ENCODE data around the gene TRIP4. TPM values are rescaled to one million over a fixed set of nuclear protein-coding genes. Genes with fewer than 3 reads are reported as not detected.

TRIP4 gene
- total RNA-seq, 1 experiment from 2014 or later = 21.7 TPM

DNA sequence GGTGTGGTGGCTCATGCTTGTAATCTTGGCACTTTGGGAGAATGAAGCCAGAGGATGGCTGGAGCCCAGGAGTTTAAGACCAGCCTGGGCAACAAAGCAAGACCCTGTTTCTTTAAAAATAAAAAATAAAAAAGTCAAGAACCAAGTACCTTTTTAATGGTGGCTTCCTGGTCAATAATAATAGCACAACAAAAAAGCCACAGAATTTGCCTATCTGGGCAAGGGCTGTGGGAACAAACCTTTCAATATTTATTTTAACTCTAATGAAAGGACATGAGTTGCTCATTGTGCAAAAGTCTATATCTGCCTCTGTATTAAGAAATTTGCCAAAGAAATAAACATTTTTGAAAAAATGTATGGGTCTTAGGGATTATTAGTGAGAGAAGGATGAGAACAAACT is 74.9 kb downstream of the TRIP4 start:
- Mint-ChIP-seq H3K27ac (no peak overlapping the region), H3K9me3 (no peaks in the 10 kb centered on the region), H3K4me1 (peaks cover 58 to 69% of the 10 kb centered on the region in 2 experiments), H3K27me3 (ENCODE audit: low read depth) (no peaks in the 10 kb centered on the region), H3K36me3 (ENCODE audit: insufficient read depth in 1 of 3, low read depth in 3 of 3) (peaks cover 0 to 2% (median 0%) of the 10 kb centered on the region in 3 experiments; a peak in 4 of 7 replicates), H3K4me3 (peak overlapping the region in 1 of 2 experiments; percentile 92; a peak in 4 of 5 replicates)
- Histone ChIP-seq H4K5ac (ENCODE audit: insufficient read length, low read depth, low read length) (no peak overlapping the region), H3K14ac (ENCODE audit: insufficient read depth, low read length) (no peak overlapping the region), H2BK20ac (ENCODE audit: low read depth, low read length, poor library complexity, severe bottlenecking) (no peak overlapping the region), H3K27me3 (ENCODE audit: insufficient read depth, low read length) (no peaks in the 10 kb centered on the region), H3K79me2 (ENCODE audit: insufficient read depth, low read length) (peaks cover 22% of the 10 kb centered on the region; the same call in 1 of the 2 replicates), H2AFZ (ENCODE audit: low read length) (no peak overlapping the region), H3K23me2 (ENCODE audit: insufficient read length, low read depth, low read length, poor library complexity, severe bottlenecking) (peaks cover 7% of the 10 kb centered on the region), H4K20me1 (ENCODE audit: control insufficient read depth, insufficient read depth, insufficient read length) (no peaks in the 10 kb centered on the region), H2BK12ac (ENCODE audit: insufficient read length, low read depth, low read length) (no peak overlapping the region), H3K27ac (ENCODE audit: insufficient read length, low read depth, low read length) (no peak overlapping the region), H3K79me1 (ENCODE audit: insufficient read depth, low read depth, low read length, poor library complexity, severe bottlenecking) (peaks cover 7% of the 10 kb centered on the region), H3K18ac (ENCODE audit: insufficient read length, low read depth, low read length) (no peak overlapping the region), H3K56ac (ENCODE audit: insufficient read length, low read depth, low read length) (no peak overlapping the region), H3K23ac (ENCODE audit: insufficient read length, low read depth, low read length) (no peak overlapping the region), H4K91ac (ENCODE audit: insufficient read length, low read depth, low read length) (no peak overlapping the region), H3K9me3 (ENCODE audit: control insufficient read depth, low read depth, low read length) (no peaks in the 10 kb centered on the region), H3K4me2 (ENCODE audit: insufficient read depth, insufficient read length, low read length) (peak overlapping the region; percentile 97), H3T11ph (ENCODE audit: low read length) (no peak overlapping the region), H3K4ac (ENCODE audit: low read depth, low read length) (no peak overlapping the region), H3K9ac (ENCODE audit: extremely low read depth, insufficient read length, low read length) (no peak overlapping the region), H3K4me1 (ENCODE audit: insufficient read depth, low read length) (peaks cover 8% of the 10 kb centered on the region), H2BK5ac (ENCODE audit: insufficient read length, low read length) (no peak overlapping the region), H2AK5ac (ENCODE audit: insufficient read length, low read length) (no peak overlapping the region), H2BK15ac (ENCODE audit: low read depth, low read length) (no peak overlapping the region), H4K8ac (replicated peaks; ENCODE audit: insufficient read length, low read depth, low read length) (no peak overlapping the region), H2BK120ac (ENCODE audit: low read depth, low read length, poor library complexity, severe bottlenecking) (no peak overlapping the region)
- no peak for DNase-seq
- TF ChIP-seq, protein P1, sequence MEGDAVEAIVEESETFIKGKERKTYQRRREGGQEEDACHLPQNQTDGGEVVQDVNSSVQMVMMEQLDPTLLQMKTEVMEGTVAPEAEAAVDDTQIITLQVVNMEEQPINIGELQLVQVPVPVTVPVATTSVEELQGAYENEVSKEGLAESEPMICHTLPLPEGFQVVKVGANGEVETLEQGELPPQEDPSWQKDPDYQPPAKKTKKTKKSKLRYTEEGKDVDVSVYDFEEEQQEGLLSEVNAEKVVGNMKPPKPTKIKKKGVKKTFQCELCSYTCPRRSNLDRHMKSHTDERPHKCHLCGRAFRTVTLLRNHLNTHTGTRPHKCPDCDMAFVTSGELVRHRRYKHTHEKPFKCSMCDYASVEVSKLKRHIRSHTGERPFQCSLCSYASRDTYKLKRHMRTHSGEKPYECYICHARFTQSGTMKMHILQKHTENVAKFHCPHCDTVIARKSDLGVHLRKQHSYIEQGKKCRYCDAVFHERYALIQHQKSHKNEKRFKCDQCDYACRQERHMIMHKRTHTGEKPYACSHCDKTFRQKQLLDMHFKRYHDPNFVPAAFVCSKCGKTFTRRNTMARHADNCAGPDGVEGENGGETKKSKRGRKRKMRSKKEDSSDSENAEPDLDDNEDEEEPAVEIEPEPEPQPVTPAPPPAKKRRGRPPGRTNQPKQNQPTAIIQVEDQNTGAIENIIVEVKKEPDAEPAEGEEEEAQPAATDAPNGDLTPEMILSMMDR (conservative IDR thresholded peaks at IDR 0.05) = no peak
